Activated CD8-positive, alpha-beta T cell treated with anti-CD3 and anti-CD28 coated beads for 36 hours (primary cell): ENCODE data around the gene TAS2R5. TPM values are rescaled to one million over a fixed set of nuclear protein-coding genes. Genes with fewer than 3 reads are reported as not detected.
"Not testable (repeated sequence)": the region's sequence is repeated elsewhere in the genome, so short reads cannot be mapped to it uniquely, and the experiment has no call there.

Source experiments
- ATAC-seq: fragments of 200-7000 bp; cut with Tn5 transposase; one replicate; pipeline ENCODE4 v1.10.0; 2021; ENCODE audit warnings: mild to moderate bottlenecking, moderate library complexity
- CTCF ChIA-PET: fragments of 350-600 bp; sonication (Branson Sonifier 250); formaldehyde crosslinking; loops from one replicate; lab custom pipeline; 2021; ENCODE audit warnings: antibody characterized with exemption; lab: Charles Lee
- POLR2A ChIA-PET: fragments of 350-600 bp; sonication (Branson Sonifier 250); formaldehyde crosslinking; loops from one replicate; lab custom pipeline; 2021; ENCODE audit warnings: antibody characterized with exemption; lab: Charles Lee
- DNase-seq: peaks from one replicate; pipeline ENCODE4 v3.0.0-alpha.2; 2020
- H3K27ac Mint-ChIP-seq: one replicate; pipeline ENCODE4 v1.8.0; 2021; ENCODE audit warnings: mild to moderate bottlenecking, mixed read lengths
- H3K27me3 Mint-ChIP-seq: one replicate; pipeline ENCODE4 v1.8.0; 2021; ENCODE audit warnings: mixed read lengths
- H3K36me3 Mint-ChIP-seq: one replicate; pipeline ENCODE4 v1.8.0; 2021; ENCODE audit warnings: low read depth, mixed read lengths
- H3K4me1 Mint-ChIP-seq: one replicate; pipeline ENCODE4 v1.8.0; 2021; ENCODE audit warnings: low read depth, mixed read lengths
- H3K4me3 Mint-ChIP-seq: one replicate; pipeline ENCODE4 v1.8.0; 2021; ENCODE audit warnings: mild to moderate bottlenecking, moderate library complexity, mixed read lengths
- H3K9me3 Mint-ChIP-seq: one replicate; pipeline ENCODE4 v1.8.0; 2021; ENCODE audit warnings: mixed read lengths
- intact Hi-C: fragments of 100-400 bp; cut with micrococcal nuclease; formaldehyde crosslinking; loops from one replicate; pipeline ENCODE4 v1.10.0; 2022
- total RNA-seq, 2 experiments: library from RNA; stranded (reverse); gene quantifications; one replicate each; pipeline ENCODE4 v1.2.3, GENCODE V29; 2021
- TF ChIP-seq, protein P1 (sequence below): fragments of 200-600 bp; IDR thresholded peaks from one replicate; pipeline ENCODE4 v1.8.0; 2022; ENCODE audit warnings: antibody characterized with exemption, mild to moderate bottlenecking

Gene TAS2R5
- total RNA-seq, 2 experiments from 2014 or later, result 0.83 to 1.8 TPM

DNA sequence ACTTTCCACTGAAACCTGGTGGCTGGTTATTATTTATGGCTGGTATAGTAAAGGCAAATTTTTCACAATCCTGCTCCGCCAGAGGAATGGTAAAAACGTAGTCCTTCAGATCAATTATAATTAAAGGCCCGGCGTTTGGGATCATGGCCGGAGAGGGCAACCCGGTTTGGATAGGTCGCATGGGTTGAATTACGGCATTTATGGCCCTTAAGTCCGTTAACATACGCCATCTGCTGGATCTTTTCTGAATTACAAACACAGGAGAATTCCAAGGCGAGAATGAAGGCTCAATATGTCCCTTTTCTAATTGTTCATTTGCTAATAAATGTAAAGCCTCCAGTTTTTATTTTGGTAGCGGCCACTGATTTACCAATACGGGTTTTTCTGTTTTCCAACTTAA lies 37.4 kb upstream of the TAS2R5 start:
- peaks cover 21% of the 10 kb centered on the region for H3K9me3 Mint-ChIP-seq
- ChIA-PET POLR2A (no interaction called here), CTCF (interaction anchor here (0.6 to 1.0 kb wide), 3 partner anchors 10 to 30 kb away, joined by 3 to 6 read pairs (median 3); partner anchors contain the start of gene SSBP1)
- no peaks in the 10 kb centered on the region for H3K27me3 Mint-ChIP-seq
- no peak overlapping the region for H3K27ac Mint-ChIP-seq
- no peak for ATAC-seq
- intact Hi-C loops, result no loop called here
- DNase-seq, result no peak
- H3K4me1 Mint-ChIP-seq, result no peaks in the 10 kb centered on the region
- no peak overlapping the region for H3K4me3 Mint-ChIP-seq
- H3K36me3 Mint-ChIP-seq, result peaks cover 75% of the 10 kb centered on the region
- TF ChIP-seq, protein P1, sequence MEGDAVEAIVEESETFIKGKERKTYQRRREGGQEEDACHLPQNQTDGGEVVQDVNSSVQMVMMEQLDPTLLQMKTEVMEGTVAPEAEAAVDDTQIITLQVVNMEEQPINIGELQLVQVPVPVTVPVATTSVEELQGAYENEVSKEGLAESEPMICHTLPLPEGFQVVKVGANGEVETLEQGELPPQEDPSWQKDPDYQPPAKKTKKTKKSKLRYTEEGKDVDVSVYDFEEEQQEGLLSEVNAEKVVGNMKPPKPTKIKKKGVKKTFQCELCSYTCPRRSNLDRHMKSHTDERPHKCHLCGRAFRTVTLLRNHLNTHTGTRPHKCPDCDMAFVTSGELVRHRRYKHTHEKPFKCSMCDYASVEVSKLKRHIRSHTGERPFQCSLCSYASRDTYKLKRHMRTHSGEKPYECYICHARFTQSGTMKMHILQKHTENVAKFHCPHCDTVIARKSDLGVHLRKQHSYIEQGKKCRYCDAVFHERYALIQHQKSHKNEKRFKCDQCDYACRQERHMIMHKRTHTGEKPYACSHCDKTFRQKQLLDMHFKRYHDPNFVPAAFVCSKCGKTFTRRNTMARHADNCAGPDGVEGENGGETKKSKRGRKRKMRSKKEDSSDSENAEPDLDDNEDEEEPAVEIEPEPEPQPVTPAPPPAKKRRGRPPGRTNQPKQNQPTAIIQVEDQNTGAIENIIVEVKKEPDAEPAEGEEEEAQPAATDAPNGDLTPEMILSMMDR, result peak; percentile 78

GRCh38 chr7:141754939-141755338 lies 35.1 kb upstream of the TAS2R5 start:
- ATAC-seq (no peak), DNase-seq (peak; percentile 5)
- Mint-ChIP-seq H3K27me3 (no peaks in the 10 kb centered on the region), H3K27ac (no peak overlapping the region), H3K9me3 (peaks cover 20% of the 10 kb centered on the region), H3K36me3 (peaks cover 74% of the 10 kb centered on the region), H3K4me1 (no peaks in the 10 kb centered on the region), H3K4me3 (no peak overlapping the region)
- ChIA-PET POLR2A (no interaction called here), CTCF (interaction anchor here (1.5 kb wide), 1 partner anchor 13 kb away, joined by 7 read pairs; no protein-coding TSS in a partner anchor)
- intact Hi-C loops, result no loop called here
- TF ChIP-seq, protein P1, result peak; percentile 61

DNA sequence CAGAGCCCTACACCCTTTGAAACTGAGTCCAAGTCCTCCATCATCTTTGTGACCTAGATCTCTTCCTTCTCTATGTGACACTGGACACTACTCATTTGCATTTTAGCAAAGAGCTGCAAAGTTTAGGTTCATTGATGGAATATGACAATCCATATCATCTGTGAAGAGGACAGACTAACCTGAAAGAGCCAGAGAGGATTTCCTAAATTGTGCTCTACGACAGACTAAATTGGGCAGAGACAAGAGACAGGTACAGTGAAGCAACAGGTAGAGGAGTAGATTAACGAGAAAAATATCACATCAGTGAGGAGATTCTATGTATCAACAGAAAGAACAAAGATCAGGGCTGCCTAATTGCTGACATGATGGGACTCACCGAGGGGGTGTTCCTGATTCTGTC lies 26.2 kb upstream of the TAS2R5 start, which contains the start of gene TAS2R3:
Gene TAS2R3 (plus strand): TSS at position 301 of the 400 bp plus-strand sequence. CDS start 62 bp downstream, at position 363.
- peaks cover 53% of the 10 kb centered on the region for H3K36me3 Mint-ChIP-seq
- TF ChIP-seq, protein P1, result no peak
- no peaks in the 10 kb centered on the region for H3K9me3 Mint-ChIP-seq
- H3K4me3 Mint-ChIP-seq, result no peak within 1 kb of the TSS
- no peak for ATAC-seq
- DNase-seq, result no peak
- no peaks in the 10 kb centered on the region for H3K4me1 Mint-ChIP-seq
- H3K27me3 Mint-ChIP-seq, result no peaks in the 10 kb centered on the region
- intact Hi-C loops, result no loop called here
- H3K27ac Mint-ChIP-seq, result no peak within 1 kb of the TSS
- POLR2A ChIA-PET, result interaction anchor here (1.1 kb wide), 1 partner anchor 22 kb away, joined by 3 read pairs; no protein-coding TSS in a partner anchor
- CTCF ChIA-PET, result interaction anchor here (1.1 to 1.8 kb wide), 4 partner anchors 10 to 109 kb away, joined by 4 to 6 read pairs (median 4); no protein-coding TSS in a partner anchor

DNA sequence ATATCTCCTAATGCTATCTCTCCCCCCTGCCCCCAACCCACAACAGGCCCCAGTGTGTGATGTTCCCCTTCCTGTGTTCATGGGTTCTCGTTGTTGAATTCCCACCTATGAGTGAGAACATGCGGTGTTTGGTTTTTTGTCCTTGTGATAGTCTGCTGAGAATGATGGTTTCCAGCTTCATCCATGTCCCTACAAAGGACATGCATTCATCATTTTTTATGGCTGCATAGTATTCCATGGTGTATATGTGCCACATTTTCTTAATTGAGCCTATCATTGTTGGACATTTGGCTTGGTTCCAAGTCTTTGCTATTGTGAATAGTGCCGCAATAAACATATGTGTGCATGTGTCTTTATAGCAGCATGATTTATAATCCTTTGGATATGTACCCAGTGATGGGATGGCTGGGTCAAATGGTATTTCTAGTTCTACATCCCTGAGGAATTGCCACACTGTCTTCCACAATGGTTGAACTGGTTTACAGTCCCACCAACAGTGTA lies 19.9 kb upstream of the TAS2R5 start:
- H3K4me1 Mint-ChIP-seq, intact Hi-C loops, H3K9me3 Mint-ChIP-seq, H3K27ac Mint-ChIP-seq, DNase-seq, ATAC-seq, POLR2A ChIA-PET, H3K27me3 Mint-ChIP-seq, CTCF ChIA-PET, H3K4me3 Mint-ChIP-seq: not testable (repeated sequence)
- peaks cover 50% of the 10 kb centered on the region for H3K36me3 Mint-ChIP-seq

GRCh38 chr7:141776374-141776773 lies 13.6 kb upstream of the TAS2R5 start, which contains the start of gene TAS2R4:
Gene TAS2R4 (plus strand): TSS chr7:141776674. CDS start chr7:141778489, 1,815 bp downstream.
- Mint-ChIP-seq H3K27ac (no peak within 1 kb of the TSS), H3K4me3 (no peak within 1 kb of the TSS), H3K9me3 (no peaks in the 10 kb centered on the region), H3K36me3 (peaks cover 49% of the 10 kb centered on the region), H3K27me3 (no peaks in the 10 kb centered on the region), H3K4me1 (peaks cover 3% of the 10 kb centered on the region)
- intact Hi-C loops, result no loop called here
- ChIA-PET POLR2A (no interaction called here), CTCF (interaction anchor here (2.1 kb wide), 1 partner anchor 10 kb away, joined by 12 read pairs; no protein-coding TSS in a partner anchor)
- TF ChIP-seq, protein P1, result no peak
- no peak for DNase-seq
- no peak for ATAC-seq
